CD4-positive, alpha-beta T cell treated with Interleukin-17A for 4 hours (primary cell): Measurements from ENCODE around the gene POLR2I.

Experiments
- DNase-seq: peaks from one replicate; pipeline ENCODE4 v3.0.0-alpha.2; 2020; ENCODE audit warnings: mixed read lengths

The POLR2I gene

GRCh38 chr19:36131221-36131620, 16.5 kb upstream of the POLR2I start:
- DNase-seq: peak; percentile 21

- no peak for DNase-seq
These were observed 13.7 kb upstream of the POLR2I start for GRCh38 chr19:36128392-36128736.

- no peak for DNase-seq
These were observed 10.9 kb upstream of the POLR2I start for GRCh38 chr19:36125557-36125956.

GRCh38 chr19:36121486-36122124, 6.9 kb upstream of the POLR2I start:
- no peak for DNase-seq

- DNase-seq: no peak
These were observed 6.3 kb upstream of the POLR2I start for GRCh38 chr19:36120984-36121358.

- DNase-seq: no peak
These were observed 5.7 kb upstream of the POLR2I start for GRCh38 chr19:36120092-36120983.

GRCh38 chr19:36116344-36116637, 1.6 kb upstream of the POLR2I start:
- DNase-seq: no peak

- DNase-seq: peak; percentile 97
These were observed 1.0 kb upstream of the POLR2I start, which contains the start of gene TBCB for GRCh38 chr19:36115453-36116343. Gene TBCB, plus strand, starts transcription at chr19:36115468. Its CDS starts 93 bp downstream, at chr19:36115561.

- peak; percentile 17 for DNase-seq
These were observed 568 bp downstream of the POLR2I start for GRCh38 chr19:36113894-36114720.

GRCh38 chr19:36113425-36113824, 1.2 kb downstream of the POLR2I start:
- no peak for DNase-seq

GRCh38 chr19:36112678-36113077, 2.0 kb downstream of the POLR2I start:
- DNase-seq: no peak

- no peak for DNase-seq
These were observed 3.5 kb downstream of the POLR2I start for GRCh38 chr19:36111200-36111539.

GRCh38 chr19:36110487-36111199, 4.0 kb downstream of the POLR2I start, which contains the start of gene OVOL3:
Gene OVOL3, plus strand, starts transcription at chr19:36111143. Its CDS starts 60 bp downstream, at chr19:36111203.
- no peak for DNase-seq

- DNase-seq: no peak
These were observed 6.0 kb downstream of the POLR2I start for GRCh38 chr19:36108684-36109083.

- no peak for DNase-seq
These were observed 7.7 kb downstream of the POLR2I start for GRCh38 chr19:36106991-36107390.

- no peak for DNase-seq
These were observed 8.2 kb downstream of the POLR2I start for GRCh38 chr19:36106441-36106840.

- no peak for DNase-seq
These were observed 10.7 kb downstream of the POLR2I start for GRCh38 chr19:36103842-36104552.

GRCh38 chr19:36103040-36103626, 11.5 kb downstream of the POLR2I start:
- DNase-seq: no peak

GRCh38 chr19:36101550-36102327, 12.9 kb downstream of the POLR2I start:
- DNase-seq: no peak

- no peak for DNase-seq
These were observed 14.2 kb downstream of the POLR2I start for GRCh38 chr19:36100476-36100875.
